ENCODE measurements around the gene COX6B1. TPM values are rescaled to one million over a fixed set of nuclear protein-coding genes. Genes with fewer than 3 reads are reported as not detected.

Gene COX6B1
- total RNA-seq, 1 donor from 2014 or later: 513 TPM

Other genes starting within 250 kb of the COX6B1 start
- not detected in 2 replicates for gene FFAR2, start 200.1 kb upstream of the COX6B1 start, total RNA-seq
- gene KRTDAP, start 157.9 kb upstream of the COX6B1 start, total RNA-seq: not detected in 2 replicates
- 3.0 and 9.7 TPM in 2 replicates for gene DMKN, start 134.7 kb upstream of the COX6B1 start, total RNA-seq
- gene SBSN, start 120.0 kb upstream of the COX6B1 start, total RNA-seq: not detected in 2 replicates
- gene GAPDHS, start 114.9 kb upstream of the COX6B1 start, total RNA-seq: not detected in 2 replicates
- gene TMEM147, start 102.7 kb upstream of the COX6B1 start, total RNA-seq: 124 and 137 TPM in 2 replicates
- not detected in 2 replicates for gene ATP4A, start 84.7 kb upstream of the COX6B1 start, total RNA-seq
- gene PMIS2, start 62.1 kb upstream of the COX6B1 start, total RNA-seq: not detected in 2 replicates
- gene HAUS5, start 35.6 kb upstream of the COX6B1 start, total RNA-seq: 4.8 and 6.5 TPM in 2 replicates
- gene RBM42, start 19.3 kb upstream of the COX6B1 start, total RNA-seq: 68.9 and 72.6 TPM in 2 replicates
- gene ETV2, start 6.6 kb upstream of the COX6B1 start, total RNA-seq: not detected in 2 replicates
- gene UPK1A, start 18.2 kb downstream of the COX6B1 start, total RNA-seq: not detected in 2 replicates
- gene ZBTB32, start 56.2 kb downstream of the COX6B1 start, total RNA-seq: 0.11 TPM in 1 of 2 replicates, not detected in the other
- 11.1 and 11.2 TPM in 2 replicates for gene KMT2B, start 69.7 kb downstream of the COX6B1 start, total RNA-seq
- 1.8 and 4.8 TPM in 2 replicates for gene IGFLR1, start 94.1 kb downstream of the COX6B1 start, total RNA-seq
- gene U2AF1L4, start 97.1 kb downstream of the COX6B1 start, total RNA-seq: 9.7 and 12.0 TPM in 2 replicates
- gene PSENEN, start 97.3 kb downstream of the COX6B1 start, total RNA-seq: 32.5 and 32.8 TPM in 2 replicates
- gene LIN37, start 100.3 kb downstream of the COX6B1 start, total RNA-seq: 10.6 and 18.1 TPM in 2 replicates
- gene HSPB6, start 108.7 kb downstream of the COX6B1 start, total RNA-seq: 0.21 and 0.37 TPM in 2 replicates
- 3.2 and 3.6 TPM in 2 replicates for gene PROSER3, start 109.9 kb downstream of the COX6B1 start, total RNA-seq
- gene ARHGAP33, start 127.2 kb downstream of the COX6B1 start, total RNA-seq: 1.5 and 3.8 TPM in 2 replicates
- gene PRODH2, start 164.5 kb downstream of the COX6B1 start, total RNA-seq: not detected in 2 replicates
- gene NPHS1, start 204.2 kb downstream of the COX6B1 start, total RNA-seq: not detected in 2 replicates
- not detected in 2 replicates for gene KIRREL2, start 208.6 kb downstream of the COX6B1 start, total RNA-seq
- gene APLP1, start 220.3 kb downstream of the COX6B1 start, total RNA-seq: 10.4 and 30.5 TPM in 2 replicates